ENCODE results near the gene EDDM13. TPM values are rescaled to one million over a fixed set of nuclear protein-coding genes. Genes with fewer than 3 reads are reported as not detected.

Gene EDDM13, protein sequence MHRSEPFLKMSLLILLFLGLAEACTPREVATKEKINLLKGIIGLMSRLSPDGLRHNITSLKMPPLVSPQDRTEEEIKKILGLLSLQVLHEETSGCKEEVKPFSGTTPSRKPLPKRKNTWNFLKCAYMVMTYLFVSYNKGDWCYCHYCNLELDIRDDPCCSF
- not detected in 5 replicates for total RNA-seq (2022; extraction: Qiagen RNA extraction; ENCODE audit: low read depth)

GRCh38 chr19:56272161-56272798 is at the start of gene EDDM13:
Gene EDDM13 (plus strand): TSS chr19:56272748. CDS start chr19:56272835, 87 bp downstream.

GRCh38 chr19:56314381-56315076 is 42.0 kb downstream of the EDDM13 start, which contains the start of gene ZSCAN5A:
Gene ZSCAN5A (minus strand): TSS chr19:56314839. CDS start chr19:56225046, 89,793 bp downstream.

Other genes starting within 250 kb of the EDDM13 start
- 27.3 to 48.7 TPM (median 43.4 TPM) in 5 replicates for gene ZNF787, start 151.5 kb upstream of the EDDM13 start, total RNA-seq (2022; extraction: Qiagen RNA extraction; ENCODE audit: low read depth)
- gene ZNF444, start 131.5 kb upstream of the EDDM13 start, total RNA-seq (2022; extraction: Qiagen RNA extraction; ENCODE audit: low read depth): 16.6 to 29.1 TPM (median 26.4 TPM) in 5 replicates
- not detected in 5 replicates for gene GALP, start 96.7 kb upstream of the EDDM13 start, total RNA-seq (2022; extraction: Qiagen RNA extraction; ENCODE audit: low read depth)
- gene ZSCAN5B, start 75.0 kb upstream of the EDDM13 start, total RNA-seq (2022; extraction: Qiagen RNA extraction; ENCODE audit: low read depth): 0.09 TPM in 1 of 5 replicates, not detected in the others
- not detected in 5 replicates for gene ZSCAN5C, start 70.5 kb upstream of the EDDM13 start, total RNA-seq (2022; extraction: Qiagen RNA extraction; ENCODE audit: low read depth)
- gene ZSCAN5A, start 42.1 kb downstream of the EDDM13 start, total RNA-seq (2022; extraction: Qiagen RNA extraction; ENCODE audit: low read depth): 7.0 to 12.2 TPM (median 8.2 TPM) in 5 replicates
- 0.37 to 1.7 TPM (median 1.3 TPM) in 5 replicates for gene ZNF582, start 120.8 kb downstream of the EDDM13 start, total RNA-seq (2022; extraction: Qiagen RNA extraction; ENCODE audit: low read depth)
- gene ZNF583, start 131.6 kb downstream of the EDDM13 start, total RNA-seq (2022; extraction: Qiagen RNA extraction; ENCODE audit: low read depth): 1.9 to 2.9 TPM (median 2.3 TPM) in 5 replicates
- gene ZNF667, start 204.6 kb downstream of the EDDM13 start, total RNA-seq (2022; extraction: Qiagen RNA extraction; ENCODE audit: low read depth): not detected in 5 replicates
- gene ZNF471, start 235.1 kb downstream of the EDDM13 start, total RNA-seq (2022; extraction: Qiagen RNA extraction; ENCODE audit: low read depth): 0.03 to 0.08 TPM (median 0.05 TPM) in 4 of 5 replicates, not detected in the other